Activated gamma-delta T cell treated with anti-CD3 and anti-CD28 coated beads, Interleukin-2, amount 50 U/mL, for 16 hours (primary cell): ENCODE measurements around the gene GJD3.
A peak's percentile ranks its signal among the peaks of the same experiment; 100 is the strongest.
"Not testable (repeated sequence)": the region's sequence is repeated elsewhere in the genome, so short reads cannot be mapped to it uniquely, and the experiment has no call there.

Experiments used
- DNase-seq: peaks from one replicate; pipeline ENCODE4 v3.0.0-alpha.2; 2020; ENCODE audit warnings: low read depth

The GJD3 gene

GRCh38 chr17:40367728-40368127 lies 3.2 kb upstream of the GJD3 start:
- DNase-seq = not testable (repeated sequence)

DNA sequence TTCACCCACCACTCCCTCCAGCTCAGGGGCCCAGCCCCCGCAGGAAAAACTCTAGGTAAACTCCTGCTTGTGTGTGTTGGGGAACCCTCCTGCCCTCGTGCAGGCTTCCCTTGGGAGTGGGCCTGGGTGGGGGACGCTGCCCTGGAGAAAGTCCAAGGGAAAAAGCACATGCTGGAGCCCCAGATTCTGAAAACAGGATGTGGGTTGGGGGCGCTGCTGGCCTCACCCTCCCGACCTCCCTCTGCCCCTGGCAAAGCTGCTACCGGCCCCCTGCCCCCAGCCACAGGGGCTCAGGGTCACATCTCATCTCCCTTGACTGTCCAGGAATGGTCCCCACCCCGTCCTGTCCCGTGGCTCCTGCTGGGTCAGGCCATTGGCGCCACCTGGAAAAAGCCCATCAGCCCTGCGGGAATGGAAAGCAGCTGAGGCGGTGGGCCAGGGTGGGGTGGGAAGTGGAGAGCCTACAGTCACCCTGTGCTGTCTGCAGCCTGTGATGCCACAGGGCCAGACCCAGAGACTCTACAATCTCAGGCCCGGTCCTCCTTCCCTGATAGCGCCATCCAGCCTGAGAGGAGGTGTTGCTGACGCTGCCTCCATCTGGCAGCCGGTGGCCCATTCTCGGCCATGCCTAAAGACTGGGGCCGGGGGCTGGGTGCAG lies 2.5 kb upstream of the GJD3 start:
- DNase-seq = no peak

DNA sequence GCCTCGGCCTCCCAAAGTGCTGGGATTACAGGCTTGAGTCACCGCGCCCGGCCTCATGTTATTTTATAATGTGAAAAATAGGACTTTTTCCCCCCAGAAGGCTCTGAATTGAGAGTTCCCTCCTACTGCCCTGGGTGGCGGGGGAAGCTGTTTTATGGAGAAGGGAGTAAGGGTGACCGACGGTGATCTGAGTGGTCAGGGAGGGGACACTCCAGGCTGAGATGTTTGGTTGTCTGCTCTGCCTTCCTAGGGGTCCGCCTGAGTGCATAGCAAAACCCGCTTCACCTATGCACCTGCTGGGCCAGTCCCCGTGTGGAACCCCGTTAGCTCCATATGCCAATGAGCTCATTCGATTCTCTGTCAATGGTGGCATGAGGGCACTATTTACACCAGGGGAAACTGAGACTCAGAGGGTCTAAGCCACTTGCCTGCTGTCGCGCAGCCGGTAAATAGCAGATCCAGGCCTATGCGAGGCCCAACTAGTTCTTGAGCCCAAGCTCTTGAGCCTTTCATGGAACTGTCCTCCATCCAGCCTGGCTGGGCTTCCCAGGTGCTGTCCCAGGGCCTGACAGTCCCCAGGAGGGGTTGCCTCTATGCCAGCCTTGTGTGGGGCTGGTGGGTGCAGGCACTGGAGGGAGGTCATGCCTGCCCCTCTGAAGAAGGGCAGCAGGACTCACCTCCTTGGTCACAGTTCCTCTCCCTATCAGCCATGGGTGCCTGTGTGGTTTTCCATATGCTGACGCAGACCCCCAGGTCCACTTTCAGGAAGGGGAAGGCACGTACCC lies 1.7 kb upstream of the GJD3 start:
- DNase-seq = no peak

DNA sequence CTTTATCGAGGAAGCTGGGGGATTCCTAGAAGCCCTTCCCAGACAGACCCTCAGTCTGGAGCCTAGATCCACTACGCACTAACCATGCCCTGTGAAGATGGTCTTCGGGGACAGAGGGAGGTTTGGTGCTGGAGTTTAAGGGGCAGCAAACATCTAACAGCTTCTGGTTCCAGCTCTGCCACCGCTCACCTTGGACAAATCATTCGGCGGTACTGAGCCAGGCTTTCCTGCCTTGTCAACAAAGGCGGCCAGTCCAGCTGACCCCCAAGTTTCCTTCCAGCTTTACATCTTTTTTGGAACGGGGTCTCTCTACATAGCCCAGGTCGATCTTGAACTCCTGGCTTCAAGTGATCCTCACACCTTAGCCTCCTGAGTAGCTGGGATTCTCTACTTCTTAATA lies 369 bp upstream of the GJD3 start:
- no peak for DNase-seq

DNA sequence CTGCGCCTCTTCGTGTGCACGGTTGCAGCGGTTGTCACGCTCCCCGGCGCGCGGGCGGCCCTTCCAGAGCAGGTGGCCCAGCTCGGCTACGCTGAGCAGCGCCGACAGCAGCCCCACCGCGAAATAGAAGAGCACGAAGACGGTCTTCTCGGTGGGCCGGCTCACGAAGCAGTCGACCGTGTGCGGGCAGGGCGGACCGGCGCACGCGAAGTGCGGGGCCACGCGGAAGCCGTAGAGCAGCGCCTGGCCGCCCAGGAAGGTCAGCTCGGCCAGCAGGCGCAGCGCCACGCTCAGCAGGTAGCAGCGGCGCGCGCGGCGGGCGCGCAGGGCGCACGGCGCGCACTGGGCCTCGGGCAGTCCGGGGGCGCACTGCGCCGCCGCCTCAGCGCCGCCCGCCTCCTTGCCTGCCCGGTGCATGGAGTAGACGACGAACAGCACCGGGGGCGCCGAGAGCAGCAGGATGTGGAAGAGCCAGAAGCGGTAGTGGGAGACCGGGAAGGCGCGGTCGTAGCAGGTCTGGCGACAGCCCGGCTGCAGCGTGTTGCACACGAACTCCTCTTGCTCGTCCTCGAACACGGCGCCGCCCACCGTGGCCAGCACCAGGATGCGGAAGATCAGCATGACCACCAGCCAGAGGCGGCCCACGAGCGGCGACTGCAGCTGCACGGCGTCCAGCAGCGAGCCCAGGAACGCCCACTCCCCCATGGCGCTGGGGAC lies 1.3 kb downstream of the GJD3 start:
- no peak for DNase-seq

GRCh38 chr17:40362696-40363110 lies 1.8 kb downstream of the GJD3 start:
- DNase-seq = peak; percentile 63

- no peak for DNase-seq
Observed at GRCh38 chr17:40361925-40362695, 2.4 kb downstream of the GJD3 start.

DNA sequence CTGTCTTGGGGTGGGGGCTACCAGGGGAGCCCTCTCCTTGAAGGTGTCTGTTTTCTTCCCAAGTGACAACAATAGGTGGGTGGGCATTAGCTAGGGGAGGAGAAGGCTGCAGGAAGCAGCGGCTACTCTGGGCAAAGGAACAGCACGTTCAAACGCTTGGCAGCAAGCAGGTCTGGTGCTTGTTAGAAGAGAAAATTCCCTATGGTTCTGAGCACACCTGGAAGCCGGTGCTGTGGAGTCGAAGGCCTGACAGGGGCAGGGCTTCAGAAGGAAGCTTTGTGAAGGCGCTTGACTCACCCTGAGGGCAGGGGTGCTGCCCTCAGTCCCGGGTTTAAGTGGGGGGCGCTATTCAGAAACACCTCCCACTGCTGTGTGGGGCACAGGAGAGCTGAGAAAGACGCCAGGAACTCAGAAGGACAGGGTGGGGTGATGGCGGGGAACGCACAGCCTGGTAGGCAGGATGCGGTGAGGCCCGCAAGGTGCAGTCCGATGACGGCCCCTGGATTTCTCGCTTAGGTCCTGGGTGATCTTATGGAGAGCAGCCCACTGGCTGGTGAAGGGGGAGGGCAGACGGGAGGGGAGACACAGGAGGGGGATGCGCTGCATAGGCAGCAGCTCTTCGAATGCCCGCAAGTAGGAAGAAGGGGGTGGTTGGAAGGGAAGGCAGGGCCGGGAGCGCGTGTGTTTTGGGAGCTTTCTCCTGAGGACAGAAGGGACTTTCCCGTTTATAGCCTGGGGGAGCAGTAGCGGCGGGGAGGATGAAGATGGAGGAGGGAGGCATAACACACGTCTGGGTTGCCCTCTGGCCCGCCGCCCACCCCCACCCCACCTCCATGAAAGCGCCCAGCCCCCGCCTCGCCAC lies 3.2 kb downstream of the GJD3 start:
- no peak for DNase-seq

GRCh38 chr17:40360091-40360490 lies 4.4 kb downstream of the GJD3 start:
- DNase-seq = no peak

- peak; percentile 84 for DNase-seq
Observed at GRCh38 chr17:40358323-40359038, 6.1 kb downstream of the GJD3 start.

DNA sequence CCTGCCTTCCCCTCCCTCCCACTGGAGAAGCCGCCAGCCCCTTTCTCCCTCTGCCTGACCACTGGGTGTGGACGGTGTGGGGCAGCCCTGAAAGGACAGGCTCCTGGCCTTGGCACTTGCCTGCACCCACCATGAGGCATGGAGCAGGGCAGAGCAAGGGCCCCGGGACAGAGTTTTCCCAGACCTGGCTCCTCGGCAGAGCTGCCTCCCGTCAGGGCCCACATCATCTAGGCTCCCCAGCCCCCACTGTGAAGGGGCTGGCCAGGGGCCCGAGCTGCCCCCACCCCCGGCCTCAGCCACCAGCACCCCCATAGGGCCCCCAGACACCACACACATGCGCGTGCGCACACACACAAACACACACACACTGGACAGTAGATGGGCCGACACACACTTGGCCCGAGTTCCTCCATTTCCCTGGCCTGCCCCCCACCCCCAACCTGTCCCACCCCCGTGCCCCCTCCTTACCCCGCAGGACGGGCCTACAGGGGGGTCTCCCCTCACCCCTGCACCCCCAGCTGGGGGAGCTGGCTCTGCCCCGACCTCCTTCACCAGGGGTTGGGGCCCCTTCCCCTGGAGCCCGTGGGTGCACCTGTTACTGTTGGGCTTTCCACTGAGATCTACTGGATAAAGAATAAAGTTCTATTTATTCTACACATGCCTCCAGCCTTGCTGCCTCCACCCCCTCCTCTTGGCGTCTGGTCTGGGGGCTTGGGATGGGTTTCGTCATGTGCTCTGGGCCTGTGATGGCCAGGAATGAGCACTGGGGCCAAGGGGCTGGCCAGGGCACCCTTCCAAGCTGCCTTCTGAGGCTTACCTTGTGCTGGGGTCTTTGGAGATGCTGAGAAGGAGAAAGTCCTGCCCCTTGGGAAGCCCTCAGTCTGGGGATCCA lies 7.3 kb downstream of the GJD3 start:
- no peak for DNase-seq

- DNase-seq = no peak
Observed at GRCh38 chr17:40355804-40356758, 8.5 kb downstream of the GJD3 start.

GRCh38 chr17:40355123-40355803 lies 9.3 kb downstream of the GJD3 start:
- peak; percentile 73 for DNase-seq

- no peak for DNase-seq
Observed at GRCh38 chr17:40354221-40355122, 10.1 kb downstream of the GJD3 start.

DNA sequence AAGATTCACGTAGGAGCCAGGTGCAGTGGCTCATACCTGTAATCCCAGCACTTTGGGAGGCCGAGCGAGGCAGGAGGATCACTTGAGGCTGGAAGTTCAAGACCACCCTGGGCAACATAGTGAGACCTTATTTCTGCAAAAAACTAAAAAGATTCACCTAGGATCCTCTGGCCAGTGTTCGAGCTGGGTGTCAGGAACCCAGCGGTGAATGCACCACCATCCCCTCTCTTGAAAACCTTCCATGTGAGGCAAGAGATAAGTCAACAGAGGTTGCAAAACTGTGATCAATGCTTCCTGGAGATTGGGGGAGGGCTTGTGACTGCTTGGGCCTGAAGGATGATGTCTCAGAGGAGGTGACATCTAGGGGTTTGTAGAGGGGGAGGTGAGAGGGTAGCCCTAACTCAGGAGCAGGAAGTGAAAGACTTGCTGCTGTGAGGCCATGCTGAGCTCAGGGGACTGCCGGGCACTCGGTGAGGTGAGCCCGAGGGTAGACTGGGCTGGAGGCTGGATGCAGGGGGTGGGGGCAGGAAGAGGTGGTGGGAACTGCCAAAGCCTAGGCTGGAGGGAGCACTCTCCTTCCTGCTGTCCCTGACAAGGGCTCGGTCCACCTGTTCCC lies 11.7 kb downstream of the GJD3 start:
- DNase-seq = no peak

GRCh38 chr17:40352237-40352778 lies 12.2 kb downstream of the GJD3 start:
- no peak for DNase-seq
